PC-3 (cell line): Measurements from ENCODE around the gene SPOCD1. TPM values are rescaled to one million over a fixed set of nuclear protein-coding genes. Genes with fewer than 3 reads are reported as not detected.

Source experiments
- ATAC-seq: fragments of 200-7000 bp; cut with Tn5 transposase; 2 replicates; pipeline ENCODE4 v1.9.1; 2020; ENCODE audit warnings: mild to moderate bottlenecking, moderate library complexity
- BruUV-seq: library from RNA; stranded (reverse); fragments of 400-500 nt; replicated peaks from 2 replicates; lab custom pipeline; 2021; lab: Mats Ljungman, UMichigan
- CTCF ChIA-PET: fragments of 300-600 bp; sonication (Branson Sonifier 250); formaldehyde crosslinking; loops from one replicate; lab custom pipeline; 2022; ENCODE audit warnings: antibody characterized with exemption; lab: Charles Lee
- POLR2A ChIA-PET: fragments of 300-600 bp; sonication (Branson Sonifier 250); formaldehyde crosslinking; loops from one replicate; lab custom pipeline; 2022; ENCODE audit warnings: antibody characterized with exemption; ENCODE audit not compliant: unreplicated experiment; lab: Charles Lee
- DNase-seq: peaks from one replicate; pipeline ENCODE4 v3.0.0-alpha.2; 2015
- H2AFZ ChIP-seq: fragments of 300-600 bp; sonication (generic); 2 replicates; pipeline ENCODE4 v1.6.0; 2016; ENCODE audit warnings: antibody characterized with exemption, low read length
- H3F3A ChIP-seq: fragments of 300-600 bp; sonication (generic); one replicate; pipeline ENCODE4 v1.6.0; 2017; ENCODE audit warnings: antibody characterized with exemption, low read length, control low read depth, mild to moderate bottlenecking; ENCODE audit not compliant: unreplicated experiment
- H3K27ac ChIP-seq: fragments of 300-600 bp; sonication (generic); 2 replicates; pipeline ENCODE4 v1.5.1; 2016; ENCODE audit warnings: mild to moderate bottlenecking, low read length
- H3K27me3 ChIP-seq: fragments of 300-600 bp; sonication (generic); 2 replicates; pipeline ENCODE4 v1.6.1; 2016; ENCODE audit warnings: low read length, mixed read lengths
- H3K36me3 ChIP-seq: fragments of 300-600 bp; sonication (generic); 2 replicates; pipeline ENCODE4 v1.6.1; 2016; ENCODE audit warnings: low read depth, mixed run types, low read length, mixed read lengths
- H3K4me1 ChIP-seq: fragments of 300-600 bp; sonication (generic); 2 replicates; pipeline ENCODE4 v1.5.1; 2016; ENCODE audit warnings: low read length; ENCODE audit not compliant: insufficient read depth
- H3K4me2 ChIP-seq: fragments of 300-600 bp; sonication (generic); 2 replicates; pipeline ENCODE4 v1.6.0; 2016; ENCODE audit warnings: low read length
- H3K4me3 ChIP-seq: fragments of 300-600 bp; sonication (generic); 2 replicates; pipeline ENCODE4 v1.5.1; 2016; ENCODE audit warnings: mild to moderate bottlenecking, low read length, mixed read lengths
- H3K79me2 ChIP-seq: fragments of 300-600 bp; sonication (generic); 2 replicates; pipeline ENCODE4 v1.6.1; 2017; ENCODE audit warnings: low read length, mixed read lengths
- H3K9ac ChIP-seq: fragments of 300-600 bp; sonication (generic); 2 replicates; pipeline ENCODE4 v1.6.0; 2016; ENCODE audit warnings: mild to moderate bottlenecking, low read length
- H3K9me2 ChIP-seq: fragments of 300-600 bp; sonication (generic); replicated peaks from 2 replicates; pipeline ENCODE4 v1.6.1; 2016; ENCODE audit warnings: mixed run types, low read length, mixed read lengths
- H3K9me3 ChIP-seq: fragments of 300-600 bp; sonication (generic); 2 replicates; pipeline ENCODE4 v1.6.1; 2016; ENCODE audit warnings: low read length, mixed read lengths
- H4K20me1 ChIP-seq: fragments of 300-600 bp; sonication (generic); 2 replicates; pipeline ENCODE4 v1.6.1; 2016; ENCODE audit warnings: low read length, mixed read lengths
- EZH2 ChIP-seq: fragments of 300-600 bp; sonication (generic); IDR thresholded peaks from one replicate; pipeline ENCODE4 v1.6.1; 2017; ENCODE audit warnings: antibody characterized with exemption, mild to moderate bottlenecking, low read length; ENCODE audit not compliant: unreplicated experiment
- EZH2phosphoT487 ChIP-seq: fragments of 300-600 bp; sonication (generic); IDR thresholded peaks from 2 replicates; pipeline ENCODE4 v1.6.1; 2018; ENCODE audit warnings: mild to moderate bottlenecking, antibody characterized with exemption, low read length, borderline replicate concordance
- intact Hi-C: fragments of 100-400 bp; cut with micrococcal nuclease; formaldehyde crosslinking; loops from 2 replicates; pipeline ENCODE4 v1.9.0; 2023
- total RNA-seq: library from RNA; depleted of rRNA; stranded (reverse); fragments of >200 nt; gene quantifications from 2 replicates; pipeline ENCODE4 v1.2.3, GENCODE V29; 2014
- TF ChIP-seq, protein P1 (sequence below): fragments of 300-600 bp; sonication (generic); conservative IDR thresholded peaks from 2 replicates; pipeline ENCODE4 v1.5.1; 2017; ENCODE audit warnings: antibody characterized with exemption, low read depth, mild to moderate bottlenecking, low read length

The SPOCD1 gene
- total RNA-seq, 1 experiment from 2014 or later: 5.4 TPM

DNA sequence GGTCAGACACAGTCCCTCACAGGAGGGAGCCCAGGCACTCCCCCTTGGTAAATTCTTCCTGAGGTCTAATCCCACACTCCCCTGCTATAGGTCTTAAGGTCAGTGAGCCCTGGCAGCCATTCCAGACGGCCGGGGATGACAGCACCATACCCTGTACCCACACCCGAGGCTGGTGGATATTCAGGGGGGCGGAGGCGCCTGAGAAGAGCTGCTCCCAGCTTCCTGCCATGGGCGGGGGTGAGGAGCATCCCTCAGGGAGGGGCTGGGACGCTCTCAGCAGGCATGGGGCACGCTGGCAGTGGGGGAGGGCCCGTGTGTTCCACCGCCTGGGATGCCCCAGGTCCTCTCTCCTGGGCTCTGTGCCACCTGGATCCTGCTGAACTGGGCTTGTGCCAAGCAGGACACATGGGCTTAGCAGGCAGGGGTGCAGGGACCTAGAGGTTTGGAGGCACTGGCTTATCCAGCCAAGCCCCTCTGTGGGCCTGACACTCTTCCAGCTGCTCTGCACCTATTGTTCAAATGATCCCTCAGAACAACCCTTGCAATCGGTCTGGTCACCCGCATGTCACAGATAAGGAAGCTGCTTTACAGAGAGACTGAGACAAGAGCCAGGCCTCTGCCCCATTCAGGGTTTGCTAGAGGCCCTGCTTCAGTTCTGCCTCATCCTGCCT, 46.0 kb downstream of the SPOCD1 start:
- ChIA-PET POLR2A (no interaction called here), CTCF (interaction anchor here (0.6 kb wide), 1 partner anchor 65 kb away, joined by 3 read pairs; no protein-coding TSS in a partner anchor)
- H2AFZ ChIP-seq: no peak overlapping the region
- no peak for ATAC-seq
- no peak overlapping the region for H3K4me2 ChIP-seq
- no peak overlapping the region for H3K27ac ChIP-seq
- H3K4me3 ChIP-seq: no peak overlapping the region
- BruUV-seq: no TSS peak
- H3K9ac ChIP-seq: no peak overlapping the region
- intact Hi-C loops: no loop called here
- no peaks in the 10 kb centered on the region for H3K27me3 ChIP-seq
- no peaks in the 10 kb centered on the region for H3F3A ChIP-seq
- no peak for DNase-seq
- TF ChIP-seq, protein P1, sequence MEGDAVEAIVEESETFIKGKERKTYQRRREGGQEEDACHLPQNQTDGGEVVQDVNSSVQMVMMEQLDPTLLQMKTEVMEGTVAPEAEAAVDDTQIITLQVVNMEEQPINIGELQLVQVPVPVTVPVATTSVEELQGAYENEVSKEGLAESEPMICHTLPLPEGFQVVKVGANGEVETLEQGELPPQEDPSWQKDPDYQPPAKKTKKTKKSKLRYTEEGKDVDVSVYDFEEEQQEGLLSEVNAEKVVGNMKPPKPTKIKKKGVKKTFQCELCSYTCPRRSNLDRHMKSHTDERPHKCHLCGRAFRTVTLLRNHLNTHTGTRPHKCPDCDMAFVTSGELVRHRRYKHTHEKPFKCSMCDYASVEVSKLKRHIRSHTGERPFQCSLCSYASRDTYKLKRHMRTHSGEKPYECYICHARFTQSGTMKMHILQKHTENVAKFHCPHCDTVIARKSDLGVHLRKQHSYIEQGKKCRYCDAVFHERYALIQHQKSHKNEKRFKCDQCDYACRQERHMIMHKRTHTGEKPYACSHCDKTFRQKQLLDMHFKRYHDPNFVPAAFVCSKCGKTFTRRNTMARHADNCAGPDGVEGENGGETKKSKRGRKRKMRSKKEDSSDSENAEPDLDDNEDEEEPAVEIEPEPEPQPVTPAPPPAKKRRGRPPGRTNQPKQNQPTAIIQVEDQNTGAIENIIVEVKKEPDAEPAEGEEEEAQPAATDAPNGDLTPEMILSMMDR: no peak
- TF ChIP-seq EZH2: no peak
- no peak for TF ChIP-seq EZH2phosphoT487
- no peaks in the 10 kb centered on the region for H3K36me3 ChIP-seq
- no peaks in the 10 kb centered on the region for H3K9me3 ChIP-seq
- no peaks in the 10 kb centered on the region for H4K20me1 ChIP-seq
- H3K9me2 ChIP-seq: no peaks in the 10 kb centered on the region
- no peaks in the 10 kb centered on the region for H3K79me2 ChIP-seq
- no peaks in the 10 kb centered on the region for H3K4me1 ChIP-seq

- Histone ChIP-seq H3K9ac (no peak overlapping the region), H3K4me2 (no peak overlapping the region), H3K27ac (no peak overlapping the region), H4K20me1 (no peaks in the 10 kb centered on the region), H3K4me1 (no peaks in the 10 kb centered on the region), H2AFZ (no peak overlapping the region), H3K36me3 (no peaks in the 10 kb centered on the region), H3K27me3 (no peaks in the 10 kb centered on the region), H3K79me2 (no peaks in the 10 kb centered on the region), H3K4me3 (no peak overlapping the region), H3K9me2 (no peaks in the 10 kb centered on the region), H3F3A (no peaks in the 10 kb centered on the region), H3K9me3 (no peaks in the 10 kb centered on the region)
- CTCF ChIA-PET: no interaction called here
- no peak for TF ChIP-seq EZH2
- TF ChIP-seq EZH2phosphoT487: no peak
- TF ChIP-seq, protein P1: no peak
- DNase-seq (no peak), ATAC-seq (no peak)
- BruUV-seq: no TSS peak
- intact Hi-C loops: no loop called here
- POLR2A ChIA-PET: no interaction called here
Observed at GRCh38 chr1:31768939-31769704, 46.7 kb downstream of the SPOCD1 start.
